ENCODE data around the gene XRCC4.

Gene XRCC4

GRCh38 chr5:83244516-83244915 is 167.2 kb downstream of the XRCC4 start:
- no peak for DNase-seq (ENCODE audit: low read depth, low spot score)
- POLR2A ChIA-PET = interaction anchor here (0.7 kb wide), 1 partner anchor 37 kb away, joined by 3 read pairs; no protein-coding TSS in a partner anchor
- CTCF ChIA-PET = no interaction called here
- no peak for TF ChIP-seq CTCF (IDR thresholded peaks at IDR 0.05; ENCODE audit: insufficient read depth, low read length, missing control alignments)
- H3K4me3 ChIP-seq (ENCODE audit: low read depth, low read length) = no peak overlapping the region

- POLR2A ChIA-PET = interaction anchor here (0.7 kb wide), 1 partner anchor 36 kb away, joined by 3 read pairs; no protein-coding TSS in a partner anchor
- TF ChIP-seq CTCF (IDR thresholded peaks at IDR 0.05; ENCODE audit: insufficient read depth, low read length, missing control alignments) = no peak
- CTCF ChIA-PET = no interaction called here
Observed at GRCh38 chr5:83245037-83245436, 167.7 kb downstream of the XRCC4 start.

GRCh38 chr5:83246071-83246470 is 168.7 kb downstream of the XRCC4 start:
- CTCF ChIA-PET = no interaction called here
- H3K4me3 ChIP-seq (ENCODE audit: low read depth, low read length) = no peak overlapping the region
- TF ChIP-seq CTCF (IDR thresholded peaks at IDR 0.05; ENCODE audit: insufficient read depth, low read length, missing control alignments) = no peak
- POLR2A ChIA-PET = no interaction called here
- no peak for DNase-seq (ENCODE audit: low read depth, low spot score)

More at GRCh38 chr5:83245037-83245436, 167.7 kb downstream of the XRCC4 start:
- no peak for DNase-seq (ENCODE audit: low read depth, low spot score)
- H3K4me3 ChIP-seq (ENCODE audit: low read depth, low read length) = no peak overlapping the region

GRCh38 chr5:83249156-83249555 is 171.8 kb downstream of the XRCC4 start:
- ChIA-PET POLR2A (no interaction called here), CTCF (interaction anchor here (0.9 kb wide), 1 partner anchor 182 kb away, joined by 3 read pairs; no protein-coding TSS in a partner anchor)
- no peak for DNase-seq (ENCODE audit: low read depth, low spot score)
- no peak overlapping the region for H3K4me3 ChIP-seq (ENCODE audit: low read depth, low read length)
- no peak for TF ChIP-seq CTCF (IDR thresholded peaks at IDR 0.05; ENCODE audit: insufficient read depth, low read length, missing control alignments)

- POLR2A ChIA-PET = no interaction called here
- no peak for TF ChIP-seq CTCF (IDR thresholded peaks at IDR 0.05; ENCODE audit: insufficient read depth, low read length, missing control alignments)
- no peak overlapping the region for H3K4me3 ChIP-seq (ENCODE audit: low read depth, low read length)
- CTCF ChIA-PET = no interaction called here
- DNase-seq (ENCODE audit: low read depth, low spot score) = no peak
Observed at GRCh38 chr5:83251849-83252248, 174.5 kb downstream of the XRCC4 start.

GRCh38 chr5:83253720-83254119 is 176.4 kb downstream of the XRCC4 start:
- POLR2A ChIA-PET = no interaction called here
- H3K4me3 ChIP-seq (ENCODE audit: low read depth, low read length) = no peak overlapping the region
- no peak for TF ChIP-seq CTCF (IDR thresholded peaks at IDR 0.05; ENCODE audit: insufficient read depth, low read length, missing control alignments)
- CTCF ChIA-PET = no interaction called here
- DNase-seq (ENCODE audit: low read depth, low spot score) = no peak
